HG02852 (cell line): Measurements from ENCODE around the gene ZNF407.
"Not testable (repeated sequence)": the region's sequence is repeated elsewhere in the genome, so short reads cannot be mapped to it uniquely, and the experiment has no call there.

Experiments
- ATAC-seq: cut with Tn5 transposase; IDR thresholded peaks from one replicate; pipeline ENCODE4 v1.9.1; 2021; ENCODE audit warnings: mild to moderate bottlenecking, moderate library complexity; ENCODE audit not compliant: unreplicated experiment

The ZNF407 gene

GRCh38 chr18:75083761-75084160 lies 486.1 kb downstream of the ZNF407 start:
- no peak for ATAC-seq

DNA sequence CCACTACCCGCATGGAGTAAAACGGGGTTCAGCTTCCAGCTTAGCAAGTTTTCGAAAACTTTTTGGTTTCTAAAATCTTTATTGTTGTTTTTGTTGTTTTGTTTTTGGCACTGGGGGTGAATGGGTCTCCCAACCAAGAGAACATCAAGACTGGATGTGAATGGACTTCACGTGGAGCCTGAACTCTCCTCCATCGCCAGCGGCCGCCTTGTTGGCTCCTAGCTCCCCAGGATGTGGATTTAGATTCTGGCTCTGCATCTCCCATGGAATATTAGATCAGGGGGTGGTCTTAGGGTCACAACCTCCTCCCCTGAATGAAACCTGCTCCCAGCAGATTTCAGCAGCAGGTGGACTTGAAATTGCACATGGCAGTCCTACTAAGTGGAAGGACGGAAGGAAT lies 488.0 kb downstream of the ZNF407 start:
- not testable (repeated sequence) for ATAC-seq

GRCh38 chr18:75086494-75087034 lies 488.9 kb downstream of the ZNF407 start:
- ATAC-seq = no peak

- no peak for ATAC-seq
Observed at GRCh38 chr18:75087119-75088020, 489.7 kb downstream of the ZNF407 start.

GRCh38 chr18:75088021-75088506 lies 490.4 kb downstream of the ZNF407 start:
- no peak for ATAC-seq

GRCh38 chr18:75088622-75089211 lies 491.0 kb downstream of the ZNF407 start:
- no peak for ATAC-seq

GRCh38 chr18:75089748-75090327 lies 492.2 kb downstream of the ZNF407 start:
- no peak for ATAC-seq

DNA sequence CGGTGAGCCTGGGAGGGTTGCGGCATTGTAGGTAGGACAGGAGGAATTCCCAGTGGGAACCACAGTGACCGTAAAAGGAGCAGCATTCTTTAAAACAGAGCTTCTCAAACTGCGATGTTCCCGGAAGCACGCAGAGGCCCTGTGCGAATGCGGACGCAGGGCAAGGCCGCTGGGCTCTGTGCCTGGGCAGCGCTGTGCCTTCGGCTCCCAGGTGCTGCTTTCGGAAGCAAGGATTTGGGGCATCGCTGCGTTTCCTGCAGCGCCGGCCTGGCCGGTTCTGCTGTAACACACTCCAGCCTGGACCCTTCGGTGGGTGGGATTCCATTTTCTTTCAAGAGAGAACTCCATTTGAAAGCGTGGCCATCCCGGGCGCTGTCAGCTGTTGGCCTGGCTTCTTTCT lies 492.7 kb downstream of the ZNF407 start:
- no peak for ATAC-seq

DNA sequence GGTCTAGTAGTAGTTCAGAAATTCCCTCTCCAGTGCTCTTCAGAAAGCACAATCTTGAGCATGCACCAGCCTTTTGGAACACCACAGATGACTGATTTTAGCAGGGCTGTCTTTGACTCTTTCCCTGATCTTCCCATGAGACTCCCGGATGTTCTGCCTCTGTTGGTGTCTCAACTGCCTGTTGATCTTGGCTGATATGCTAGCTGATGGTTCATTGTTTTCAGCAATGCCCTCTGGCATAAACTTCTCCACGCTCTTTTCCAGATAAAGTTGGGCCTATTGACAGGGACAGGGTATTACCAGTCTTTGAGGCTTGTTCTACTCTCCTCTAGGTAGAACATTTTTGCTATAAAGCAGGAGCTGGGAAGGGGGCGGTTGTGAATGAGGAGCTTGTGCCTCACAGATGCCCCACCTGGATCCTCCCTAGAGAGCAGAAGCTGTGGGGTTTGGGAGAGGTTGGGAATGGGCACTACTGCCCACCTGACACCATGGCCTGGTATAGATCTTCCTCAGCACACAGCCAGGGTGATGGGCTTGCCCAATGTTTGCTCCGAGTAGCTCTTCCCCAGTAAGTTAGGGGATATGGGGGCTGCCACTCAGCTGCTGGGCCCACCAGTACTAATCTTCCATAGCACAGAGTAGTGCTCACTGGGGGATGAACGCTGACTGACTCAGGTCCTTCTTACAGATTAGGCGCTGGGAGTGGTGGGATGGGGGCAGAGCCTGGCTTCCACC lies 500.0 kb downstream of the ZNF407 start:
- no peak for ATAC-seq

DNA sequence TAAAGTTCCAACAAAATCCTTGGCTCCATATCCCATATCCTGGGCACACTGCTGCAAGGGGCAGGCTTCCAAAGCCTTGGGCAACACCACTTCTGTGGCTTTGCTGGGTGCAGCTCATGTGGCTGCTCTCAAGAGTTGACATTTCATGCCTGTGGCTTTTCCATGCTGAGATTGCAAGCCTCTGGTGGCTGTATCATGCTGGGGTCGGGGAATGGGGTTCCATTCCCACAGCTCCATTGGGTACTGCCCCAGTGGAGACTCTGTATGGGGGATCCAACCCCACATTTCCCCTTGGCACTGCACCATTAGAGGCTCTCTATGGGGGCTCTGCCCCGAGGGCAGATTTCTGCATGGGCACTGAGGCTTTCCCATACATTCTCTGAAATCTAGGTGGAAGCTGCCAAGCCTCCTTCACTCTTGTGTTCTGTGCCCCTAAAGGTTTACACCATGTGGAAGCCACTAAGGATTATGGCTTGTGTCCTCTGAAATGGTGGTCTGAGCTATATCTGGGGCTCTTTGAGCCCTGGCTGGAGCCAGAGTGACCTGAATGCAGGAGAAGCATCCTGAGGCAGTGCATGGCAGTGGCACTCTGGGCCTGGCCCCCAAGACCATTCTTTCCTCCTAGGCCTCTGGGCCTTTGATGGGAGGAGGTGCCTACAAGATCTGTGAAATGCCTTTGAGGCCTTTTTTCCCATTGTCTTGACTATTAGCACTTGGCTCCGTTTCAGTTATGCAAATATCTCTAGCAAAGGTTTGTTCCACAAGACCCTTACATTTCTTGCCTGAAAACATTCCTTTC lies 503.4 kb downstream of the ZNF407 start:
- no peak for ATAC-seq

GRCh38 chr18:75101916-75102315 lies 504.2 kb downstream of the ZNF407 start:
- ATAC-seq = no peak

DNA sequence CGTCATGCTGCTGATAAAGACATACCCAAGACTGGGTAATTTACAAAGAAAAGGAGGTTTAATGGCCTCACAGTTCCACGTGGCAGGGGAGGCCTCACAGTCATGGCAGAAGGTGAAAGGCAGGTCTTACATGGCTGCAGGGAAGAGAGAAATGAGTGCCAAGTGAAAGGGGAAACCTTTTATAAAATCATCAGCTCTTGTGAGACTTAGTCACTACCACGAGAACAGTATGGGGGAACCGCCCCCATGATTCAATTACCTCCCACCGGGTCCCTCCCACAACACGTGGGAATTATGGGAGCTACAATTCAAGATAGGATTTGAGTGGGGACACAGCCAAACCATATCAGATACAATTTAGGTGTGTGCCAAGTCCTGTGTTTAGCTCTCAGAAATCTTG lies 506.4 kb downstream of the ZNF407 start:
- not testable (repeated sequence) for ATAC-seq

GRCh38 chr18:75104483-75104882 lies 506.8 kb downstream of the ZNF407 start:
- ATAC-seq = no peak

DNA sequence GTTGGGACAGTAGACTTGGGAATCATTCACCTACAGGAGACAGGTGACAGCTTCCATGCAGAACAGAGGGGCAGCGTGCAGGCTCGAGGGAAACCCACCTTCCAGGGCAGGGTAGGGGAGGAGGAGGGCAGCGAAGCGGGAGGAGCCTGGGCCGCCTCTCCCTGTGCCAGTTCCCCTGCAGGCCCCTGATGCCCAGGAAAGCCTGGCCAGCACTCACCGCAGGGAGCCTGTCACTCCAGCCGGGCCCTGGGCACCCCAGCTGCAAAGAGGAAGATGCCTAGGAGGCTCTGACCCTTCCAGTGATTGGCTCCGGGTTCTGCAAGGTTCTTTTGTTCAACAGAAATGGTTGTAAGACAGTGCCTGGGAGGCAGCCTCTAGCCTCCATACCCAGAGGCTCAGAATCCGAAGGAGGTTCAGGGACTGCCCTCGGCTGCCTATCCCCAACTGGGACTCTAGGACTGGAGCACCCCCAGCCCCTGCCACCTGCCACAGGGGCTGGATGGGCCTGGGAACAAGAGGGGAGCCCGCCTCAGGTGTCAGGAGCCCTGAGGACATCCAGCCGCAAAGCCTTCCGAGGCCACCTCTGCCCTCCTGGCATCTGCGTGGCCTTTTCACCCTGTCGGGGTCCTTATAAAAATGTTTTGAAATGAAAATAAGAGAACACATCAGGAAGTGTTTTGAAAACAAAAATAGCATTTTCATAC lies 508.0 kb downstream of the ZNF407 start:
- no peak for ATAC-seq

- ATAC-seq = no peak
Observed at GRCh38 chr18:75106746-75107145, 509.1 kb downstream of the ZNF407 start.

DNA sequence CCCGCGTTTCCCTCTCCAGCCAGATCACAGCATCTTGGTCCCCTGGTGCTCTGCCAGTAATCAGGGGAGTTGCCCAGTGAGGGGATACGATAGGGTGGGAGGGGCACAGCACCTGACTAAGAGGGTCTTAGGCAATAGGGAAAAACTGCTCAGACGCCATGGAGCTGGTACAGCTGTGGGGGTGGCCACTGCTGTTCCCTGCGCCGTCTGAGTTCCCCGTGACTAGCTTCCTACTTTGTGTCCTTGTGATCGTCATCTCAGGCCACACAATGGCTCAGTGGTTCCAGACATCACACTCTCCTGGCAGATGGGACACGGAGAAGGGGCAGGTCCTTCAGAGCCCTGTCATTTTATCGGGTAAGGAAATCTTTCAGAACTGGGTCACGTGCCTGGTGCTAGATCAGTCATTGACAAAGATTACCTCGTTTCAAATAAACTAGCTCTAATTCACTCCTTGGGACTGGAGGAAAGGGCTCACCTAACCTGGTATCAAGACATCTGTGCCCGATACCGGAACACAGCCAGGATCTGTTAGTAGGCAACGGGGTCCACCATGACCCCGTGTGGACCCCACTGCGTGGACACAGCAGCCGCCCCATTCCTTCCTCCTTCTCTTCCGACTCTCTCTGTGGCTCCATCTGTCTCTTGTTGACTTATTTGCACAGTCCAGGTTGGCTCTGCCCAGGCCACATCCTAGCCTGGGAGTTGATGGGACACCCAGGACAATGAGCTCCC lies 509.7 kb downstream of the ZNF407 start:
- no peak for ATAC-seq

- ATAC-seq = no peak
Observed at GRCh38 chr18:75107931-75108276, 510.2 kb downstream of the ZNF407 start.

GRCh38 chr18:75108579-75109318 lies 511.1 kb downstream of the ZNF407 start:
- ATAC-seq = no peak
